IMR-90 (cell line): ENCODE results near the gene KPNA1. TPM values are rescaled to one million over a fixed set of nuclear protein-coding genes. Genes with fewer than 3 reads are reported as not detected.
A peak's percentile ranks its signal among the peaks of the same experiment; 100 is the strongest.

Experiments
- ATAC-seq: fragments of 200-7000 bp; cut with Tn5 transposase; 2 replicates; pipeline ENCODE4 v1.9.1; 2020; ENCODE audit warnings: low read depth, mild to moderate bottlenecking, moderate library complexity
- BruUV-seq: library from RNA; stranded (reverse); fragments of 400-500 nt; replicated peaks from 2 replicates; lab custom pipeline; 2021; lab: Mats Ljungman, UMichigan
- CTCF ChIA-PET: fragments of 300-600 bp; formaldehyde crosslinking; extraction: SDS; loops from one replicate; lab custom pipeline; 2021; ENCODE audit warnings: antibody characterized with exemption; lab: Yijun Ruan, JAX
- POLR2A ChIA-PET: fragments of 300-600 bp; sonication (Branson Sonifier 250); formaldehyde crosslinking; loops from one replicate; lab custom pipeline; 2022; ENCODE audit warnings: antibody characterized with exemption; ENCODE audit not compliant: unreplicated experiment; lab: Charles Lee
- DNase-seq: peaks from one replicate; pipeline ENCODE4 v3.0.0; 2013
- H2AFZ ChIP-seq: replicated peaks from 2 replicates; pipeline ENCODE3; 2013; ENCODE audit warnings: low read length, mild to moderate bottlenecking; ENCODE audit not compliant: poor library complexity
- H2AK5ac ChIP-seq: 2 replicates; pipeline ENCODE4 v1.6.1; 2013; ENCODE audit warnings: low read depth, low read length, inconsistent platforms
- H2AK9ac ChIP-seq: replicated peaks from 2 replicates; pipeline ENCODE3; 2013; ENCODE audit warnings: mild to moderate bottlenecking, low read depth, low read length, moderate library complexity; ENCODE audit not compliant: poor library complexity
- H2BK120ac ChIP-seq: 2 replicates; pipeline ENCODE4 v1.6.1; 2013; ENCODE audit warnings: low read depth, low read length, inconsistent platforms
- H2BK15ac ChIP-seq: 3 replicates; pipeline ENCODE4 v1.6.1; 2013; ENCODE audit warnings: low read depth, low read length, inconsistent platforms
- H2BK20ac ChIP-seq: 2 replicates; pipeline ENCODE4 v1.6.1; 2013; ENCODE audit warnings: low read depth, mild to moderate bottlenecking, inconsistent platforms, low read length, moderate library complexity
- H2BK5ac ChIP-seq: 2 replicates; pipeline ENCODE4 v1.6.1; 2013; ENCODE audit warnings: mild to moderate bottlenecking, low read depth, low read length, inconsistent platforms; ENCODE audit not compliant: poor library complexity, severe bottlenecking
- H3K14ac ChIP-seq: replicated peaks from 2 replicates; pipeline ENCODE4 v1.6.1; 2013; ENCODE audit warnings: low read depth, low read length, inconsistent platforms
- H3K18ac ChIP-seq: 2 replicates; pipeline ENCODE4 v1.6.1; 2013; ENCODE audit warnings: low read depth, low read length, control low read depth
- H3K23ac ChIP-seq: 2 replicates; pipeline ENCODE4 v1.6.1; 2013; ENCODE audit warnings: low read depth, low read length, inconsistent platforms
- H3K27ac ChIP-seq: 2 replicates; pipeline ENCODE4 v1.5.1; 2013; ENCODE audit warnings: mild to moderate bottlenecking, control low read depth, low read length; ENCODE audit not compliant: insufficient read depth
- H3K27me3 ChIP-seq: 2 replicates; pipeline ENCODE4 v1.6.1; 2013; ENCODE audit warnings: low read length; ENCODE audit not compliant: control insufficient read depth, insufficient read depth
- H3K36me3 ChIP-seq: 2 replicates; pipeline ENCODE4 v1.6.1; 2013; ENCODE audit warnings: low read length, mixed read lengths; ENCODE audit not compliant: control insufficient read depth, insufficient read depth
- H3K4ac ChIP-seq: 2 replicates; pipeline ENCODE4 v1.6.1; 2013; ENCODE audit warnings: low read depth, low read length, inconsistent platforms
- H3K4me1 ChIP-seq: 2 replicates; pipeline ENCODE4 v1.6.1; 2013; ENCODE audit warnings: low read length, mixed read lengths; ENCODE audit not compliant: control insufficient read depth, insufficient read depth
- H3K4me2 ChIP-seq: 2 replicates; pipeline ENCODE4 v1.6.1; 2013; ENCODE audit warnings: low read depth, mild to moderate bottlenecking, control low read depth, low read length, moderate library complexity
- H3K4me3 ChIP-seq: 2 replicates; pipeline ENCODE4 v1.5.1; 2013; ENCODE audit warnings: low read depth, mild to moderate bottlenecking, control low read depth, low read length, moderate library complexity; ENCODE audit not compliant: insufficient read depth
- H3K56ac ChIP-seq: 2 replicates; pipeline ENCODE4 v1.6.1; 2013; ENCODE audit warnings: low read length, inconsistent platforms; ENCODE audit not compliant: insufficient read depth; ENCODE audit errors: extremely low read depth
- H3K79me1 ChIP-seq, 2 experiments: 2 replicates each; pipeline ENCODE4 v1.6.1; 2013; ENCODE audit warnings: low read length in 2 of 2, inconsistent platforms in 1 of 2, low read depth in 1 of 2
- H3K9ac ChIP-seq: 2 replicates; pipeline ENCODE4 v1.6.1; 2013; ENCODE audit warnings: low read depth, low read length, control low read depth
- H3K9me1 ChIP-seq: 2 replicates; pipeline ENCODE4 v1.6.1; 2013; ENCODE audit warnings: low read length, inconsistent platforms; ENCODE audit not compliant: insufficient read depth
- H3K9me3 ChIP-seq: 2 replicates; pipeline ENCODE4 v1.6.1; 2013; ENCODE audit warnings: low read length; ENCODE audit not compliant: control insufficient read depth, insufficient read depth
- H4K20me1 ChIP-seq: 2 replicates; pipeline ENCODE4 v1.6.1; 2013; ENCODE audit warnings: low read length, inconsistent platforms; ENCODE audit not compliant: insufficient read depth
- H4K5ac ChIP-seq: 2 replicates; pipeline ENCODE4 v1.6.1; 2013; ENCODE audit warnings: mild to moderate bottlenecking, low read depth, low read length, control low read depth
- H4K8ac ChIP-seq, 2 experiments: 2 replicates each; pipeline ENCODE4 v1.6.1; 2013; ENCODE audit warnings: low read depth in 2 of 2, low read length in 2 of 2, control low read depth in 1 of 2, inconsistent platforms in 1 of 2
- H4K91ac ChIP-seq: 2 replicates; pipeline ENCODE4 v1.6.1; 2013; ENCODE audit warnings: low read depth, low read length, inconsistent platforms; ENCODE audit not compliant: insufficient read depth
- BHLHE40 ChIP-seq: fragments of 150-350 bp; IDR thresholded peaks from 2 replicates; pipeline ENCODE4 v1.6.1; 2016; ENCODE audit warnings: mild to moderate bottlenecking, low read depth, low read length
- CEBPB ChIP-seq: IDR thresholded peaks from 2 replicates; pipeline ENCODE4 v1.6.1; 2012; ENCODE audit warnings: low read depth, low read length, improper control_type of control experiment
- CHD1 ChIP-seq: IDR thresholded peaks from 2 replicates; pipeline ENCODE4 v1.6.1; 2012; ENCODE audit warnings: low read depth, low read length, improper control_type of control experiment
- FOS ChIP-seq: fragments of 150-350 bp; IDR thresholded peaks from 2 replicates; pipeline ENCODE4 v1.6.1; 2016; ENCODE audit warnings: low read depth, low read length
- MAZ ChIP-seq: IDR thresholded peaks from 2 replicates; pipeline ENCODE4 v1.6.1; 2012; ENCODE audit warnings: low read depth, mild to moderate bottlenecking, low read length, improper control_type of control experiment, moderate library complexity, borderline replicate concordance
- MXI1 ChIP-seq: IDR thresholded peaks from 2 replicates; pipeline ENCODE4 v1.6.1; 2012; ENCODE audit warnings: low read depth, mild to moderate bottlenecking, low read length, moderate library complexity, borderline replicate concordance
- NFE2L2 ChIP-seq: fragments of 150-350 bp; IDR thresholded peaks from 2 replicates; pipeline ENCODE4 v1.6.1; 2016; ENCODE audit warnings: low read depth, mild to moderate bottlenecking, low read length
- RAD21 ChIP-seq: IDR thresholded peaks from 2 replicates; pipeline ENCODE4 v1.6.1; 2012; ENCODE audit warnings: low read length, improper control_type of control experiment
- RFX5 ChIP-seq: IDR thresholded peaks from 2 replicates; pipeline ENCODE4 v1.8.0; 2012; ENCODE audit warnings: low read depth, mild to moderate bottlenecking, low read length, moderate library complexity
- SMC3 ChIP-seq: fragments of 150-350 bp; IDR thresholded peaks from 2 replicates; pipeline ENCODE4 v1.6.1; 2016; ENCODE audit warnings: low read depth, mild to moderate bottlenecking, antibody characterized with exemption, low read length, moderate library complexity
- WGBS, 2 experiments: methylation state at CpG; one replicate each; pipeline versions ENCODE4 v1.1.5 to v1.1.7; 2013; ENCODE audit warnings: missing lambda C conversion rate in 2 of 2; ENCODE audit not compliant: insufficient read length in 1 of 2; ENCODE audit errors: extremely low coverage in 2 of 2; 5-methylcytosine and 5-hydroxymethylcytosine counted together
- dilution Hi-C: fragments of 300-500 bp; cut with HindIII; formaldehyde crosslinking; loops from one replicate; pipeline ENCODE4 v1.14.3; 2018; ENCODE audit warnings: low sequenced_read_pairs; ENCODE audit not compliant: unreplicated experiment
- in situ Hi-C: fragments of 300-500 bp; cut with MboI; formaldehyde crosslinking; loops from 3 replicates; pipeline ENCODE4 v1.14.3; 2019; ENCODE audit warnings: low sequenced_read_pairs, inconsistent platforms, mixed read lengths
- intact Hi-C: fragments of 100-400 bp; cut with micrococcal nuclease; formaldehyde crosslinking; loops from 2 replicates; pipeline ENCODE4 v1.10.0; 2022
- polyA plus RNA-seq, 3 experiments: library from polyadenylated mRNA; depleted of rRNA; stranded (reverse); fragments of >200 nt; gene quantifications; 2 replicates each; pipeline ENCODE4 v1.2.3, GENCODE V29; 2012; ENCODE audit warnings: low replicate concordance in 1 of 3
- total RNA-seq: library from RNA; depleted of rRNA; stranded (reverse); fragments of >200 nt; gene quantifications from 2 replicates; pipeline ENCODE4 v1.2.3, GENCODE V29; 2012
- TF ChIP-seq, protein P1 (sequence below): fragments of 150-350 bp; IDR thresholded peaks from 2 replicates; pipeline ENCODE4 v1.6.1; 2016; ENCODE audit warnings: low read depth, mild to moderate bottlenecking, low read length, moderate library complexity, borderline replicate concordance

The KPNA1 gene
- total and polyA plus RNA-seq, 2 of the 4 experiments (the other 2 are of a cell fraction), result 30.6 to 112 TPM

GRCh38 chr3:122513386-122514122 is 1.2 kb downstream of the KPNA1 start:
- peak overlapping the region; percentile 91 for H3K27ac ChIP-seq
- peaks cover 53% of the 10 kb centered on the region for H4K20me1 ChIP-seq
- no peak overlapping the region for H2BK15ac ChIP-seq
- intact Hi-C loops (loop anchor here (5.0 kb wide), 1 partner anchor 36 kb away; no protein-coding TSS in a partner anchor), dilution Hi-C loops (no loop called here), in situ Hi-C loops (no loop called here)
- H4K8ac ChIP-seq, result no peak overlapping the region
- H3K4ac ChIP-seq, result no peak overlapping the region
- peaks cover 2 to 21% of the 10 kb centered on the region in 2 experiments; a peak in 2 of 4 replicates for H3K79me1 ChIP-seq
- H2AK9ac ChIP-seq, result peak overlapping the region; percentile 77
- no peaks in the 10 kb centered on the region for H3K9me3 ChIP-seq
- no peak overlapping the region for H2BK20ac ChIP-seq
- H3K4me2 ChIP-seq, result peak overlapping the region; percentile 91
- no peak overlapping the region for H3K18ac ChIP-seq
- ChIA-PET POLR2A (no interaction called here), CTCF (interaction anchor here (1.3 kb wide), 1 partner anchor 11 kb away, joined by 4 read pairs; no protein-coding TSS in a partner anchor)
- peak overlapping the region; percentile 99 for H2AFZ ChIP-seq
- DNase-seq, result peak; percentile 74
- ATAC-seq, result no peak
- H3K9ac ChIP-seq, result peak overlapping the region; percentile 59
- 0 out of 2 replicates have a peak, but pooled peaks cover 3% of the 10 kb centered on the region for H3K4me1 ChIP-seq
- peaks cover 10% of the 10 kb centered on the region for H3K9me1 ChIP-seq
- no peak overlapping the region for H2AK5ac ChIP-seq
- no peak overlapping the region for H3K56ac ChIP-seq
- no peak overlapping the region; the same call in 1 of the 2 replicates for H4K91ac ChIP-seq
- H3K14ac ChIP-seq, result no peak overlapping the region
- no peak overlapping the region for H4K5ac ChIP-seq
- H2BK5ac ChIP-seq, result no peak overlapping the region
- TF ChIP-seq, protein P1, sequence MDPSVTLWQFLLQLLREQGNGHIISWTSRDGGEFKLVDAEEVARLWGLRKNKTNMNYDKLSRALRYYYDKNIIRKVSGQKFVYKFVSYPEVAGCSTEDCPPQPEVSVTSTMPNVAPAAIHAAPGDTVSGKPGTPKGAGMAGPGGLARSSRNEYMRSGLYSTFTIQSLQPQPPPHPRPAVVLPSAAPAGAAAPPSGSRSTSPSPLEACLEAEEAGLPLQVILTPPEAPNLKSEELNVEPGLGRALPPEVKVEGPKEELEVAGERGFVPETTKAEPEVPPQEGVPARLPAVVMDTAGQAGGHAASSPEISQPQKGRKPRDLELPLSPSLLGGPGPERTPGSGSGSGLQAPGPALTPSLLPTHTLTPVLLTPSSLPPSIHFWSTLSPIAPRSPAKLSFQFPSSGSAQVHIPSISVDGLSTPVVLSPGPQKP, result no peak
- TF ChIP-seq RAD21, result no peak
- TF ChIP-seq CEBPB, result no peak; the same call in 1 of the 2 replicates
- TF ChIP-seq FOS, result no peak
- no peak for TF ChIP-seq NFE2L2
- TF ChIP-seq SMC3, result no peak
- TF ChIP-seq CHD1, result no peak
- TF ChIP-seq BHLHE40, result 0 out of 2 replicates have a peak, but pooled peaks have one; percentile 19
- no peak for TF ChIP-seq MAZ
- TF ChIP-seq MXI1, result peak; percentile 100
- TF ChIP-seq RFX5, result no peak
- no peak overlapping the region for H2BK120ac ChIP-seq
- no peaks in the 10 kb centered on the region for H3K27me3 ChIP-seq
- H3K4me3 ChIP-seq, result peak overlapping the region; percentile 88
- no peaks in the 10 kb centered on the region for H3K36me3 ChIP-seq
- BruUV-seq, result no TSS peak
- WGBS, 2 experiments, result 5% methylated on average over 3 of the region's 19 CpGs; no CpG with 5 or more reads in 1 of the 2 experiments
- H3K23ac ChIP-seq, result no peak overlapping the region
